HEK293T (cell line): ENCODE results near the gene POU6F2.

Experiments
- CTCF ChIA-PET: fragments of 350-600 bp; formaldehyde crosslinking; extraction: SDS; loops from one replicate; lab custom pipeline; 2021; ENCODE audit warnings: antibody characterized with exemption, inconsistent platforms; lab: Yijun Ruan, JAX
- POLR2A ChIA-PET: fragments of 350-600 bp; formaldehyde crosslinking; extraction: SDS; loops from one replicate; lab custom pipeline; 2020; ENCODE audit warnings: antibody characterized with exemption, inconsistent platforms; lab: Yijun Ruan, JAX
- DNase-seq: peaks from one replicate; pipeline ENCODE4 v3.0.0; 2012; ENCODE audit warnings: mixed read lengths; ENCODE audit errors: extremely low spot score
- ARNT ChIP-seq: fragments of 450-650 bp; IDR thresholded peaks from 2 replicates; pipeline ENCODE4 v1.6.1; 2017; ENCODE audit warnings: mild to moderate bottlenecking
- BHLHE40 ChIP-seq: fragments of 450-650 bp; IDR thresholded peaks from 2 replicates; pipeline ENCODE4 v1.6.1; 2016; ENCODE audit warnings: mild to moderate bottlenecking, moderate library complexity, borderline replicate concordance
- CTBP1 ChIP-seq: fragments of 450-650 bp; IDR thresholded peaks from 2 replicates; pipeline ENCODE4 v1.6.1; 2016; ENCODE audit warnings: borderline replicate concordance
- ELF4 ChIP-seq: fragments of 450-650 bp; IDR thresholded peaks from 2 replicates; pipeline ENCODE4 v1.6.1; 2017; ENCODE audit warnings: antibody characterized with exemption
- FOXA1 ChIP-seq: fragments of 450-650 bp; IDR thresholded peaks from 2 replicates; pipeline ENCODE4 v1.6.1; 2016; ENCODE audit warnings: mild to moderate bottlenecking
- FOXK2 ChIP-seq: fragments of 450-650 bp; IDR thresholded peaks from 2 replicates; pipeline ENCODE4 v1.6.1; 2016; ENCODE audit warnings: mild to moderate bottlenecking
- FOXM1 ChIP-seq: fragments of 450-650 bp; IDR thresholded peaks from 2 replicates; pipeline ENCODE4 v1.6.1; 2017; ENCODE audit warnings: mild to moderate bottlenecking, borderline replicate concordance
- HDGF ChIP-seq: fragments of 450-650 bp; IDR thresholded peaks from 2 replicates; pipeline ENCODE4 v1.6.1; 2017; ENCODE audit warnings: antibody characterized with exemption, borderline replicate concordance
- L3MBTL2 ChIP-seq: fragments of 450-650 bp; conservative IDR thresholded peaks from 2 replicates; pipeline ENCODE4 v1.6.1; 2016; ENCODE audit warnings: mild to moderate bottlenecking
- LEF1 ChIP-seq: fragments of 450-650 bp; IDR thresholded peaks from 2 replicates; pipeline ENCODE4 v1.6.1; 2017; ENCODE audit warnings: mild to moderate bottlenecking, borderline replicate concordance
- NFRKB ChIP-seq: fragments of 450-650 bp; IDR thresholded peaks from 2 replicates; pipeline ENCODE4 v1.6.1; 2016; ENCODE audit warnings: mild to moderate bottlenecking, moderate library complexity
- SP1 ChIP-seq: fragments of 450-650 bp; IDR thresholded peaks from 2 replicates; pipeline ENCODE4 v1.6.1; 2017
- SUZ12 ChIP-seq: fragments of 450-650 bp; IDR thresholded peaks from 2 replicates; pipeline ENCODE4 v1.6.1; 2016; ENCODE audit warnings: mild to moderate bottlenecking
- TARDBP ChIP-seq: fragments of 450-650 bp; IDR thresholded peaks from 2 replicates; pipeline ENCODE4 v1.6.1; 2016
- ZNF384 ChIP-seq: fragments of 450-650 bp; IDR thresholded peaks from 2 replicates; pipeline ENCODE4 v1.6.1; 2016
- TF ChIP-seq, protein P1 (sequence below): fragments of 450-650 bp; IDR thresholded peaks from 2 replicates; pipeline ENCODE4 v1.6.1; 2016

POU6F2 gene

DNA sequence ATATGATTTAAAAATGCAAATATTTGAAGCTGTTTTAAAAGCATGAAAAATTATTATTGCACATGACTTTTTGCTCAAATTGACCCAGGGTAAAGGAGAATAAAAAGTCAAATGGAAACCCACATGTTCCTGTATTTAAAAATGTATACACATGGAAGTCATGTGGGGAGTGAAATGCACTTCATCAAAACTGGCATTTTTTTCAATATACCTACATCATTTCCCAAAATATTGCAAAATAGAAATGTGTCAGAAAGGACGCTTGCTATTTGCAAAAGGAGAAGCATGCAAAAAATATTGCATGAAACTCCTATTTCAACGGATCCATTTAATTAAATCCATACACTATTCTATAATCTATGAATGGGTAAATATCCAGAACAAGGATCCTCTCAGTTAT lies 117.0 kb downstream of the POU6F2 start:
- POLR2A ChIA-PET = no interaction called here
- no peak for DNase-seq
- CTCF ChIA-PET = no interaction called here
- no peak for TF ChIP-seq NFRKB
- no peak for TF ChIP-seq TARDBP
- no peak for TF ChIP-seq ZNF384
- TF ChIP-seq ARNT = no peak
- TF ChIP-seq SP1 = no peak
- TF ChIP-seq CTBP1 = no peak
- TF ChIP-seq, protein P1, sequence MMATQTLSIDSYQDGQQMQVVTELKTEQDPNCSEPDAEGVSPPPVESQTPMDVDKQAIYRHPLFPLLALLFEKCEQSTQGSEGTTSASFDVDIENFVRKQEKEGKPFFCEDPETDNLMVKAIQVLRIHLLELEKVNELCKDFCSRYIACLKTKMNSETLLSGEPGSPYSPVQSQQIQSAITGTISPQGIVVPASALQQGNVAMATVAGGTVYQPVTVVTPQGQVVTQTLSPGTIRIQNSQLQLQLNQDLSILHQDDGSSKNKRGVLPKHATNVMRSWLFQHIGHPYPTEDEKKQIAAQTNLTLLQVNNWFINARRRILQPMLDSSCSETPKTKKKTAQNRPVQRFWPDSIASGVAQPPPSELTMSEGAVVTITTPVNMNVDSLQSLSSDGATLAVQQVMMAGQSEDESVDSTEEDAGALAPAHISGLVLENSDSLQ = no peak
- no peak for TF ChIP-seq FOXA1
- TF ChIP-seq FOXM1 = no peak
- no peak for TF ChIP-seq FOXK2
- no peak for TF ChIP-seq ELF4
- no peak for TF ChIP-seq L3MBTL2
- TF ChIP-seq LEF1 = no peak
- TF ChIP-seq HDGF = no peak
- TF ChIP-seq BHLHE40 = no peak
- TF ChIP-seq SUZ12 = no peak

DNA sequence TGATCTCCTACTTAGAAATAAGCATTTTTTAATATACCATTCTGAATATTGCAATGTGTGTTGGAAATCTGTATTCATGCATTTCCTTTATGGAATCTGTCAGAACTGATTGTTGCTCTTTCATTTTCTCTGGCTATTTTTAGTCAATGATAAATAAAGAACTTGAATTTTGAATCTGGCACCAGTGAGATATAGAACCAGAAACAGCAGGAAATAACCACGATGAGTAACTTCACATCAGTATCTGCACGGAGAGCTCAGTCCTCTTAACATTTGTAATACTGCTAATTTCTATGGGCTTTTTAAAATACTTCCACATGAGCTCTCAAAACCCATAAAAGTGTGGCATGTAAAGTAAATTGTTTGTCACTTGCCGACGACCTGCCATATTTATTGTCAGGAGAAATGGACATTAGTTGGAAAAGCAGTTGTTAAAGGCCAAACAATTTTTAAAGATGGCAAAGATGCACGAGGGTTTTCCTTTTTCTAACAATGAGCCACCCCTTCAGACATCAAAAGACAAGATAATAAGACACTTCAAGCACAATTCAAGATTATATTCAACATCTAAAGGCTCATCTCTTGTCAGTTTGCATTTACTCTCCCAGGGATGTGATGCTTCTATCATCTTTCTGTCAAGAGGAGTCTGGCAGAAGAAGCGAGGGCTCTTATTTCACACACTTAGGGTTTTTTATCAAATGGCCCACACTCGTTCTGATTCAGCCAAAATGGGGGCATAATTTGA lies 118.3 kb downstream of the POU6F2 start:
- ChIA-PET CTCF (interaction anchor here (0.6 kb wide), 1 partner anchor 10 kb away, joined by 3 read pairs; no protein-coding TSS in a partner anchor), POLR2A (no interaction called here)
- TF ChIP-seq CTBP1 (no peak), ELF4 (no peak), FOXK2 (no peak)
- TF ChIP-seq, protein P1 = no peak
- no peak for DNase-seq

DNA sequence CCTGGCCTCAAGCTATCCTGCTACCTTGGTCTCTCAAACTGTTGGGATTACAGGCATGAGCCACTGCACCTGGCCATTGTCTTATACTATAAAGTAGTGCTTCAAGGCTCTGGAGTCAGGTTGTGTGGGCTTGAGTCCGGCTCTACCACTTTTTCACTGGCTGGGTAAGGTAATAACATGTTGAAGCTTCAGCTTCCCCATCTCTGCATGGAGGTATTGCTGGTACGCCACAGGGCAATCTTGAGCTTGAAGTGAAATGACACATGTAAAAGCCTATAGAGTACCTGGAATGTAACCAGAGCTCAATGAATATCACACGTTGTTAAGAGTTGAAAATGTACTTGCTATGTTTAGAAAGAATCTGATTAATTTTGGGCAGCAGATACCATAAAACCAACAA lies 120.8 kb downstream of the POU6F2 start:
- POLR2A ChIA-PET = interaction anchor here (0.6 kb wide), 1 partner anchor 82 kb away, joined by 3 read pairs; no protein-coding TSS in a partner anchor
- no peak for DNase-seq
- no peak for TF ChIP-seq LEF1
- TF ChIP-seq ELF4 = no peak
- no peak for TF ChIP-seq ARNT
- TF ChIP-seq FOXK2 = no peak
- TF ChIP-seq BHLHE40 = no peak
- TF ChIP-seq NFRKB = no peak
- no peak for TF ChIP-seq HDGF
- no peak for TF ChIP-seq ZNF384
- TF ChIP-seq CTBP1 = no peak
- TF ChIP-seq TARDBP = no peak
- TF ChIP-seq FOXM1 = no peak
- TF ChIP-seq, protein P1 = no peak
- no peak for TF ChIP-seq L3MBTL2
- TF ChIP-seq SUZ12 = no peak
- TF ChIP-seq FOXA1 = no peak
- no peak for TF ChIP-seq SP1
- CTCF ChIA-PET = no interaction called here

DNA sequence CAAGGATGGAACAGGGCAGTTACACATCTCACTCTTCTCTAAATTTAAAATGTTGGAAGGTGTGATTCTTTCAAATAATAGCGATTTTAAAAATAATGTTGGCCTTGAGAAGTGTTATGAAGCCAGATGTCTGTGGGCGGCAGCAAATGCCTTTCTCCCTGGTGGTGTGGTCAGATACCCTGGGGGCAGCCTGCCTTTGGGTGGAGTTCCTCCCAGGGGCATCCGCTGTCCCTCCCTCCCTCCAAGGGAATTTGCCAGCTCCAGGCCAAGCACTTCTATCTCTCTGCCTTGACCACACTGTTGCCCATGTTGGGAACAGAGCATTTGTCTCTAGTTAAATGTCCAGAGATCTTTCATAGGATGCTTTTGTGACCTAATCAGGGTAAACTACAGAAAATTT lies 121.4 kb downstream of the POU6F2 start:
- TF ChIP-seq ELF4 (no peak), L3MBTL2 (no peak), NFRKB (no peak), FOXA1 (no peak), ZNF384 (no peak), ARNT (no peak), BHLHE40 (no peak), TARDBP (no peak), CTBP1 (no peak)
- TF ChIP-seq, protein P1 = no peak
- DNase-seq = no peak
- CTCF ChIA-PET = no interaction called here
- POLR2A ChIA-PET = interaction anchor here (0.6 kb wide), 1 partner anchor 83 kb away, joined by 3 read pairs; no protein-coding TSS in a partner anchor

DNA sequence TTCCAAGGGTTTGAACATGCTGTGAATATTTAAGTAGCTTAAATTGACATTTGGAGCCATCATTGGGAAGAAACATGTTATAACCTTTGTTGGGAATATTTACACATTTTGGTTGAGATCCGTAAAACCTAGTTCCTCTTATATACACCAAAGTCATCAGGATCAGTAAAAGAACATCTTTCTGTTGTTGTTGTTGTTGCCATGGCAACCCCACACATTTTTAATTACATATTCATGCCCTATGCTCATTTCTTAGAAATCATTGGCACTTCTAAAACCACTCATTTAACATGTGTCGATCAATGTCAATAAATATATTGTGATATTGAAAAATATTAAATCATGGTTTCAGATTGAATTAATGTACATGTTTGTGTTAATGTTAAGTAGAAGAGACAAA lies 122.6 kb downstream of the POU6F2 start:
- no peak for DNase-seq
- CTCF ChIA-PET = no interaction called here
- TF ChIP-seq L3MBTL2 (no peak), TARDBP (no peak), FOXK2 (no peak), ELF4 (no peak), ZNF384 (no peak)
- POLR2A ChIA-PET = no interaction called here

DNA sequence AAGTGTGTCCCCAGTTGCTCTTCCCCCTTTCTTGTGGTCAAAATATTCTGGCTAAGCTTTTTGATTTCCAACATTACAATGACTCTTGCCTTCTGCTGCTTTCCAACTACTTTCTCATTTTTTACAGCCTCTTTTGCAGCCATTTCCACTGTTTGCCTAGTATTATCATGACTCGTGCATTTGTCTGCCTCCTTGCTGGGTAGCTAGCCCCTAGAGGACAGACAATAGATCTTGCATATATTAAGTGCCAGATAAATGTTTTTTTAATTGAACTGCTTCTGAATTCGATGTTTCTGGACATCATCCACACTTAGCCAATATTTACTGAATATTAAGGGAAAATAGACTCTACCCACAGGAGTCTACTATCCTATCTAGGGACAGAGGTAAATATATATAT lies 124.5 kb downstream of the POU6F2 start:
- CTCF ChIA-PET = no interaction called here
- no peak for DNase-seq
- TF ChIP-seq BHLHE40 = no peak
- TF ChIP-seq HDGF = no peak
- no peak for TF ChIP-seq FOXM1
- TF ChIP-seq ARNT = no peak
- POLR2A ChIA-PET = no interaction called here
